ENCODE results near the gene BTD.

- TF ChIP-seq, protein P1, sequence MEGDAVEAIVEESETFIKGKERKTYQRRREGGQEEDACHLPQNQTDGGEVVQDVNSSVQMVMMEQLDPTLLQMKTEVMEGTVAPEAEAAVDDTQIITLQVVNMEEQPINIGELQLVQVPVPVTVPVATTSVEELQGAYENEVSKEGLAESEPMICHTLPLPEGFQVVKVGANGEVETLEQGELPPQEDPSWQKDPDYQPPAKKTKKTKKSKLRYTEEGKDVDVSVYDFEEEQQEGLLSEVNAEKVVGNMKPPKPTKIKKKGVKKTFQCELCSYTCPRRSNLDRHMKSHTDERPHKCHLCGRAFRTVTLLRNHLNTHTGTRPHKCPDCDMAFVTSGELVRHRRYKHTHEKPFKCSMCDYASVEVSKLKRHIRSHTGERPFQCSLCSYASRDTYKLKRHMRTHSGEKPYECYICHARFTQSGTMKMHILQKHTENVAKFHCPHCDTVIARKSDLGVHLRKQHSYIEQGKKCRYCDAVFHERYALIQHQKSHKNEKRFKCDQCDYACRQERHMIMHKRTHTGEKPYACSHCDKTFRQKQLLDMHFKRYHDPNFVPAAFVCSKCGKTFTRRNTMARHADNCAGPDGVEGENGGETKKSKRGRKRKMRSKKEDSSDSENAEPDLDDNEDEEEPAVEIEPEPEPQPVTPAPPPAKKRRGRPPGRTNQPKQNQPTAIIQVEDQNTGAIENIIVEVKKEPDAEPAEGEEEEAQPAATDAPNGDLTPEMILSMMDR (IDR thresholded peaks at IDR 0.05; ENCODE audit: borderline replicate concordance, extremely low read depth, low read length, poor library complexity, severe bottlenecking), result no peak
- no peak for TF ChIP-seq EZH2 (IDR thresholded peaks at IDR 0.05; ENCODE audit: borderline replicate concordance, low read depth, low read length, severe bottlenecking)
Observed at GRCh38 chr3:15690748-15691147, 89.2 kb downstream of the BTD start.

Data from DND-41 (cell line).